Activated T-cell treated with anti-CD3 and anti-CD28 coated beads for 48 hours (primary cell): Measurements from ENCODE around the gene LAMA3.

ENCODE experiments used
- DNase-seq: peaks from one replicate; pipeline ENCODE4 v3.0.0-alpha.2; 2020; ENCODE audit warnings: low read depth

The LAMA3 gene

DNA sequence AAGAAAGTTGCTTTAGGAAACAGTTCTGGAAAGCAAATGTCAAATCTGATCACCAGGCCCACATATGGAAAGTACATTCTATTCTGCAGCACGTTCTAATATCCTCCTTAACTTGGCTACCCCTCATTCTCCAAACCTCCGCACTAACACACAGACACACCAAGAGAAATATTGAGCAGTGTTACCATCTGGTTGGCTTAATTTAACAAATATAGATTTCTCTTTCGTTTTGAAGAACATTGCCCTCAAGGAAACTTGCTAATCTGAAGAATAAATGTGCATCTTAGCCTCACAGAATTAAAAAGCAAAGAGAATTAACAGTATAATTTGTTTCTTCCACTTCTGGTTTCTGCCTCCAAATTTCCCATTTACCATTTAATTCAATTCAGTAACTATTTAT is 252.5 kb downstream of the LAMA3 start:
- DNase-seq, result no peak

DNA sequence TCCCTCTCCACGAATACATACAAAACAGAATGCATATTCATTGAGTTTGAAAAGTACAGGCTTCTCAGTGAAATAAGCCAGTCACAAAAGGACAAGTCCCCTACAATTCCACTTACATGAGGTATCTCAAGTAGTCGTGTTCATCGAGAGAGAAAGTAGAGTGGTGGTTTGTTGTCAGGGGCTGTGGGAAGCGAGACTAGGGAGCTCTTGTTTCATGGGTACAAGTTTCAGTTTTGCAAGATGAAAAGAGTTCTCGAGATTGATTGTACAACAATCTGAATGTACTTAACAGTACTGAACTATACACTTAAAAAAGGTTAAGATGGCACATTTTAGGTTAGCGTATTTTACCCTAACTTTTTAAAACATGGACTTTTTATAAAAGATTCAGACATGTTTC is 253.9 kb downstream of the LAMA3 start:
- DNase-seq, result peak; percentile 25

DNA sequence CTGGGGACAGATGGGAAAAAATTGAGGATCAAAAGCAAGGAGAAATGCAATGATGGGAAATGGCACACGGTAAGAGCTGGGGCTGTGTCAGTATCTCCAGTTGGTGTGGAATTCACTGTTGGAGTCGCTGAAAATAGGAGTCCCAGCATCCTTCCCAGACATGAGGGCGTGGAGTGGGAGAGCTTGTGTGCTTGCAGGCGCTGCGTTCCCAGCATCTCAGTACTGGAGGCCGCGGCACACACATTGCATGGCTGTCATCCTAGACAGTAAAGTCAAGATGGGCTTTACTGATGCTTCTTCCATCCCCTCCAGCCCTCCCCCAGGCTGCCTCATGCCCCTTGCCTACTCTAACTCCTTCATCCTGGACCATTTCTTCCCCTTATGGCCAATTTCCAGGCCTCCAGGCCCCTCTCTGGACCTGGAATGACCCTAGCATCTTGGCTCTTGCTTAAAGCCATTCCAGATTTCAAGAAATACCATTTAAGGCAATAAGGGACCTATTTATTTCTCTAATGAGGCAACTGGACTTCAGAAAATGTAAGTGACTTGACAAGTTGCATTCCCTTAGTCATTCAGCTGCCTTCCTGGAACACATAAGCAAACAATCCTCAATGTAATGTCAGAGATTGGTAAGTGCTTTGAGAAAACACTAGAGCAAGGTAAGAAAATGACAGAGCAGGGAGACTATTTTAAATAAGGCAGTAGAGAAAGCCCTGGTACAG is 254.8 kb downstream of the LAMA3 start:
- no peak for DNase-seq

DNA sequence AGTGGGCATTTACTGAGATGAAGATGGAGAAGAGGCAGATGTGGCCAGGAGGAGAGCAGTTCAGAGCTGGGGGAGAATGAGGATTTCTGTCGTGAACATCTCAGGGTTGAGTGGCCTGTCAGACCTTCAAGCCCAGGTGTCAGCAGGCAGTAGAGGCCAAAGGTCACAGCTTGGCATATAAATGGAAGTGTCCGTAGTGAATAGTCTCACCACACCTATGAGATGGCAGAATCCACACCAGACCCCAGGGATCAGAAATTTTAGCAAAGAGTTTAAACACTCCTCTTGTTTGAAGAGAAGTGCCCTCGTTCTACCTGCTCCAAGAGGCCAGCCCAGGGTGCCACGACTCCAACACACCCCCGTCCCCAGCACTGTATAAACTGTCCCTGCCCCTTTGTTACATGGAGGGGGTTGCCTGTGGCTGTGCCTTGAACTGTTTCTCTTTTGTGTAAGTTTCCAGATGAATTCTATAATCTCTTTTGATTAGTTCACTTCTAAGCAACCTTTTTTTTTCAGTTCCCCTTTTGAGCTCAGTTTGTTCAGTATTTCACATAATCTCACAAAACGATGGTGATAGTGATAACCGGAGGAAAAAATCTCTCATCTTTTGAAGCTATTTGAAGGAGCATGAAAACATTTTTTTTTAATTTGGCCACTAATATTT is 256.3 kb downstream of the LAMA3 start:
- no peak for DNase-seq

DNA sequence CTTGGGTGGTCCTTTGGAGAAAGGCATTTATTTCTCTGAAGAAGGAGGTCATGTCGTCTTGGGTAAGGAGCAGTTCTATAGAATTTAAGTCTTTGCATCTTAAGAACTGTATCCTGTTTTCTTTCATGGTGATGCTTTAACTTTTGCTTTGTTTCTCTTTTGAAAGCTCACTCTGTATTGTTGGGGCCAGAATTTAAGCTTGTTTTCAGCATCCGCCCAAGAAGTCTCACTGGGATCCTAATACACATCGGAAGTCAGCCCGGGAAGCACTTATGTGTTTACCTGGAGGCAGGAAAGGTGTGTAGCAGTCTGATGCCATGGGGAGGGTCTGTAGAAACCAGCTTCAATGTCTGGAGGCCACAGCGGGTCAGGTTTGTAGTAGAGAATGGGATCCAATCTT is 260.6 kb downstream of the LAMA3 start:
- DNase-seq, result no peak

DNA sequence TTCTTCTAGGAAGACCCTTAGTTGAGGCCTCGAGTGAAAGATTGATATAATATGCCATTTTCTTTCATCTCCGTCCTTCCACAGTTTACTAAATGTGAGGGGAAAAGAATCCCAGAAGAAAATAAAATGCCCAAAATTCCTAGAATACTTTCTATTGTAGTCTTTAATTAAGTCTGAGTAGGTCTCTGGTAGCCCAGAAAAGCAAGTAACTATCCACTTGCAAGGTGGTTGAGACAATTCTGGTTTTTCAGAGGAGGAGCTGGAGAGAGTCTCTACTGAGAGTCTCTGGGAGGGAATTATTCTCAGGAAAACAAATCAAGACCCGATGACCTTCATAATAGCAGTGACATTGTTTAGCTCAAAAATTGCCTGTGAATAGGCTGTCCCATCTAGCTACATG is 261.4 kb downstream of the LAMA3 start:
- DNase-seq, result no peak

DNA sequence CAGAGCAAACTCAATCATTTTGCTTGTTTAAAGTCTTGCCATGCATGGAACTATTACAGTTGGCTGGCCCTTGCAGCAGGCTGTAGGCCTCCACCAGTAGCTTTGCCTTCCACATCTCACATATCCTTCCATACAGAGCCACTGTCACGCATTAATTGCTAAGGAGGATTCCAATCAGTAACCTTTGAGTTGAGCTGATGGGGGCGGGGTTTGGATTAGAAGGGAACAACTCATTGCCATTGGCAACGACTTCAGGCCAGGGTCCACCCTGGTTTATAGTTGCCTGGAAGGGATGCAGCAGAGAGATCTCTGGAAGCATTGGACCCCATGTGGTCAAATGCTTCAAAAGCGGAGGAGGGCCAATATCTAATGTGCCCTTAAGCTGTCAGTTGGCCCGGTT is 262.0 kb downstream of the LAMA3 start:
- no peak for DNase-seq

DNA sequence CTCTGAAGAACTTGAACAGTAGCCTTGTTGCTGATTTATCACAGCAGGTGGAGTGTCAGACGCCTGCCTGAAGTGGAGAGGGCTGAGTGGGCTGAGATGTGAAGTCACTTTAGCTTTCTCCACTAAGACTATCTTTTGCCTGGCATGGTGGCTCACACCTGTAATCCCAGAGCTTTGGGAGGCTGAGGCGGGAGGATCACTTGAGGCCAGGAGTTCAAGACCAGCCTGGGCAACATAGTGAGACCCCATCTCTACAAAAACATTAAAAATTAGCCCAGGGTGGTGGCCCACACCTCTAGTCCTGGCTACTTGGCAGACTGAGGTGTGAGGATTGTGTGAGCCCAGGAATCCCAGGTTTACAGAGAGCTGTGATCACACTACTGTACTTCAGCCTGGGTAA is 264.7 kb downstream of the LAMA3 start:
- no peak for DNase-seq

DNA sequence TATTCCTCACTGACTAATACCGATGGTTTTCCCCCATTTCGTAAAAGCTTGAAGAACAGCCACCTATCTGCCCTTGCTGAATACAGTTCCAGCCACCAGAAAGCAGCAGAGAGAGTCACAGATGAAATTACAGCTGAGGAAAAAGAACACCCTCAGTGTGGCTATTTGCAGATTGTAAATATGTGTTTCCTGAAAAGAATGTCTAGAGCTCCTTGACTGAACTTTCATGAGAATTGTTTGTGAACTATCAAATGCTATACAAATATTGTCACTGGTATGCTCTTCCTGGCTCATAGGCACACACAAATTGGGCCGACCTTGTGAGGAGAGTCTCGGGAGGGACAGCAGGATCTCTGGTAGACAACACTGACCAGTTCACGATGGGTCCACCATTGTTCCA is 267.2 kb downstream of the LAMA3 start:
- no peak for DNase-seq

DNA sequence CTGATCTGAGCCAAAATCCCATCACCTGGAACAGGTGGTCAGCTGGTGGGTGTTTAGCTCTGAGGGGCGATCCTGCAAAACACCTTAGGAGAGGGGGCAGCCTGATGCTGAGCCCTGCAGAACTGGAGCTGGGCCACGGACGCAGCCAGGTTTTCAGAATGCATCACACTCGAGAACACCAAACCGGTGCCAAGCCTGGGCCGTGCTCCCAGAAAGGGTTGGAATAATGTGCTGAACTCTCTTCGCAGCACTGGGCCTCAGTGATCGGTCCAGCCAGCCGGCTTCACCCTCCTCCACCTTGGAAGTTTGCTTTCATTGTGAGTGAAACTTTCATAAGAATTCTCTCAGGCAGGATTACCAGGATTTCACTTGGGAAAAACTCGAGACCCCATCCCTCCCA is 268.8 kb downstream of the LAMA3 start:
- no peak for DNase-seq

DNA sequence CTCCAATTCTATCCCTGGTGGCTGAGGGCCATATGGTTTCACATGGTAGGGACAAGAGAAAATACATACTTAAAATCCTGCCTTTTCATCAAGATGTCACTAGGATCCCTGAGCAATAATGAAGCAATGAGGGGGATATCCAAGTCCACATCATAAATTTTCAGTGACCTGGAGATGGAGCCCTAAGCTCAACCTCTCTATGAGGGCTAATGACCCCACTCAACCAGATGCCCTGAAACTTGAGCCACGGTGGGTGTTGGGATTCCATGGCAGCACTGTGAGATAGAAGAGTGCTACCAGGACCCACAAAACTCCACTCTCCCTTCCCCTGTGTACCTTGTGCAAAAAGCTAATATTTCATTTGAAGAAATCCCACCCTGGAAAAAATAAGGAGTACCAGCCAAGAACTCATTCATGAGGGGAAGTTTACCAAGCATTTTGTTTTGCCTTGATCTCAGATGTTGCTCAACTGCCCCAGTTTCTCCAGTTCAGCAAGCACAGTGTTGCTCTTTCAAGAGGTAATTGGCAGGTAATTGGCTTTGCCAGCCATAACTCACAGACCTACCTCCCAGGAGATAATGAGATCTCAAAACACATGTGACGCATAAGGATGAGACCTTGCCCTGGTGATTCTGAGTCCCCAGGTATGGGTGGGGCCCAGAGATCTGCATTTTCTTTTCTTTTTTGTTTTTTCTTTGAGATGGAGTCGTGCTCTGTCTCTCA is 274.4 kb downstream of the LAMA3 start:
- no peak for DNase-seq

DNA sequence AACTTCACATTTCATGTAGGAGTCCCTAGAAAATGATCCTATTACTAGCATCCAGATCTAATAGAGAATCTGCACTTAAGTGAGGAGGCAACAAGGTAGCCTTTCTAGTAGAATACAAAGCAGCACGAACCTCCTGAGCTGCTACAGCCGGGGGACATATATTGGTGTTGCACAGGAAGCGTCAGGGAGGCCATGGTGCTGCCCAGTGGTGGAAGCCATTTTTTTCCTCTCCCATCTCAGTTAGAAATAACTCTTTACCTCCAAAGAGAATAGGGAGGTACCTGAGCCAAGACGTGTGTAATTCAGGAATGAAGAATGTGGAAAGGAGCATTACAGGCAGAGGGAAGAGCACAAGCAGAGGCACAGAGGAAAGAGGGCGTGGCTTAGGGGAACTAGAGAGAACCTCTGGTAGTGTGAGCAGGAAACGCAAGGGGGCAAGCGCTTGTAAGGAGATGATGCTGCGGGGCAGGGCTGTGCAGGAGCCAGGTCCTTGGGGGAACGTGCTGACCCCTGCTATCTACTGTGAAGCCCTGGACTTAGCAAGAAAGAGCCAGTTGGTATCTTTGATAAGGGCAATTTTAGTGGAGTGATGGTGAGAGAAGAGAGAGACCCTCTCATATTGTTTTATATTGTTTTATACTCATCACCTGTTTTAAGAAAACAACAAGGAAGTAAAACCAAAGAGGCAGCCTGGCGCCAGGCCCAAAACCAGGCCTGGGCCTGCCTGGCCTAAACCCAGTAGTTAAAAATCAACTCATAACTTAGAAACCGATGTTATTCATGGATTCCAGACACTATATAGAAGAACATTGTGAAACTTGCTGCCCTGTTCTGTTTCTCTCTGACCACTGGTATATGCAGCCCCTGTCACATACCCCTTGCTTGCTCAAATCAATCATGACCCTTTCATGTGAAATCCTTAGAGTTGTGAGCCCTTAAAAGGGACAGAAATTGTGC is 275.3 kb downstream of the LAMA3 start:
- peak; percentile 47 for DNase-seq

DNA sequence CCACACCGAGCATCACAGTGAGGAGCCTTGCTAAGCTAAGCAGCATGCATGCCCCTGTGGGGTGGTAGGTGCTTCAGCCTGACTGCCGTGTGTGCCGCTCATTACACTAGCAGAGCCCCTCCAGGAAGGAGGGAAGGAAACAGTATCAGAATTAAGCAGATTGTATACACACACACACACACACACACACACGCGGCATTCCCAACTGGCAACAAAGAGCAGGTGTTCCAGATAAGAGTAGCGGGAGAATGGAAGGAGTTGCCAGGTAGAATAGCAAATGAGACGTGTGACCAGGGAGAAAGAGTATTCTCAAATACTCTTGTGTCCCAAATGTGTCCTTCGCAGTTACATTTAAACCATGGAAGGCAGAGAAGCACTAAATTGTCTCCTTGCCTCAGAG is 277.7 kb downstream of the LAMA3 start:
- no peak for DNase-seq

DNA sequence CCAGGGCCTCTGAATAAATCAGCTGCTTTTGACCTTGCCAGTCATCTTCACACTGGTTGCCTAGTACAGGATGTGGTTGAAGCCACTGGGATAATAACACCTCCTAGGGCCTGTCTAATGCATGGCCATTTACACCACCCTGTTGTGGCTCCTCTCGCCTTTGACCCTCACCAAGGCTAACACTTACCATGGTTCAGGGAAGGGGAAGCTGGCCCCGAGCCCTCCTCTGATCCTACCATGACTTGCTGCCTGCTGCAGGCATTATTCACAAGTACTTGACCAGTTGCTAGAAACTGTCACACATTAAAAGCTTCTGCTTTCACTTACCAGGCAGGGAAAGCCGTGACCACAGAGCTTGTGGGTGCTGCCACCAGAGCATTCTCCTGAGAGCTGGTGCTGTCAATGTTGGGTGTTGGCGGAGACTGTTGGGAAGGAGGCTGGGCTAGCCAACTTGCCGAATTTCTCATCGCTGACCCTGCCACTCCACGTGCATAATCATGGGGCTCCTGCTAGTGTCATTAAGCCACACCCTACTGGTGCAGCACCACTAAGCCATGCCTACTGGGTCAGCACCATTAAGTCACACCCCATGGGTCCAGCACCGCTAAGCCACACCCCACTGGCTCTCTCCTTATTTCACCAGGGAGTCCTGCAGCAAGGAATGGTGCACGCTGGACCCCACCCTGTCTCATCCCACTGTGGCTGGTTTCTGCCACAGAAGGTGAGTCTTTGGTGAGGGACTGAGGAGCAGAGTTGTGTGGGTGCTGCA is 278.3 kb downstream of the LAMA3 start:
- no peak for DNase-seq

DNA sequence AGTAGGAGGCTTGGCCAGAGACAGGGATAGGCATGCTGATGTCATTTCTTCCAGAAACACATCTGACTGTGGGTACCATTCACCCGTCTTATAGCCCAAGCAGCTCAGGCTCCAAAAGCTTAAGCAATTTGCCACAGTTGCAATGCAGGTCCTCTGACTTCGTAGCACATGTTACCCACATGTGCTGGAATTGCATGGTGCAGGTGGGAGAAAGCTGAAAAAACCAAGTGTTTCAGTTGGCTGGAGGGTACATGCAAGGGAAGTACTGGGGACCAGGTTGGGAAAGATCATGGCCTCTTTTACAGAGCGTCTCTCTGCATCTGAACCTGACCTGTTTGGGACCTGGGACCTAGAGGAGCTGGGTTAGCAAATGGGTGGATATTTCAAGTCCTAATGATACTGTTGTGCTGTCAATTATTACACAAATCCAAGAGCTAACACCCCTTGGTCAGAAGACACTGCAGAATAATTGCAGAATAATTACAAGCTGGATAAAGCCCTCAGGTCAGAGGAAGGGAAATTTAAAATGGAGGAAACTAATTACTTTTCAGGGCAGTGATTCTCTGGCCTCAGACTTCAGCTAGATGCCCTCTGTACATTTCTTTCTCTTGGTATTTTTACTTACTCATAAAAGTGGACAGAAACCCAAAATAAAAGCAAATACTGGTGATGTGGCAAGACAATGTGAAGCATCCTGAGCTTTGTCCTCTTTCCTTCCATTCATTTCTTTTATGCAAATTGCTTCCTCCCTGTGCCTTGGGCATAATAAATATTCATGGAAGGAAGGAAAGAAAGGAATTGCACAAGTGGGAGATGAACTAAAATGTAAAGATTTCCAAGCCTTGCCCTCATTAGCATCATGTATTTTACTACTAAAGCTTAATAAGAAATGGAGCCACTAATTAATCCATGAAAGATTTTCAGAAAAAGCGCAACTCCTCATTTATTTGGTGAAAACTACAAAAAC is 279.7 kb downstream of the LAMA3 start:
- no peak for DNase-seq

DNA sequence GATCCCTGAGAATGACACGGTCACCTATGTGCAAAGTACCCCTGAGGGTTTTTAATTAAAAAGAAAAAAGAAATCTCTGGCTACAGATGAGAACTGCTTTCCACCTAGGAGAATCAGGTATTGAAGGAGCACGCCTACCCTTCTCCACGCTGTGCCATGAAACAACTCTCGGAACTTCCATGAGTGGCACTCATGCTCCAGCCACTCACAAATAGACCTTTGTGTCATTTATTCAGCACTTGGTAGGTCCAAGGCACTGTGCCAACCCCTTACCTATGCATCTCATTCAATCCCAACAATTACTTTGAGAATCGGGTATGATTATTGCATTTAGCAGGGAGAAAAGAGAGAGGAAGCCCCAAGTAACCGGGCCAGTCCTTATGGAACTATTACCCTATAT is 280.4 kb downstream of the LAMA3 start:
- DNase-seq, result no peak

DNA sequence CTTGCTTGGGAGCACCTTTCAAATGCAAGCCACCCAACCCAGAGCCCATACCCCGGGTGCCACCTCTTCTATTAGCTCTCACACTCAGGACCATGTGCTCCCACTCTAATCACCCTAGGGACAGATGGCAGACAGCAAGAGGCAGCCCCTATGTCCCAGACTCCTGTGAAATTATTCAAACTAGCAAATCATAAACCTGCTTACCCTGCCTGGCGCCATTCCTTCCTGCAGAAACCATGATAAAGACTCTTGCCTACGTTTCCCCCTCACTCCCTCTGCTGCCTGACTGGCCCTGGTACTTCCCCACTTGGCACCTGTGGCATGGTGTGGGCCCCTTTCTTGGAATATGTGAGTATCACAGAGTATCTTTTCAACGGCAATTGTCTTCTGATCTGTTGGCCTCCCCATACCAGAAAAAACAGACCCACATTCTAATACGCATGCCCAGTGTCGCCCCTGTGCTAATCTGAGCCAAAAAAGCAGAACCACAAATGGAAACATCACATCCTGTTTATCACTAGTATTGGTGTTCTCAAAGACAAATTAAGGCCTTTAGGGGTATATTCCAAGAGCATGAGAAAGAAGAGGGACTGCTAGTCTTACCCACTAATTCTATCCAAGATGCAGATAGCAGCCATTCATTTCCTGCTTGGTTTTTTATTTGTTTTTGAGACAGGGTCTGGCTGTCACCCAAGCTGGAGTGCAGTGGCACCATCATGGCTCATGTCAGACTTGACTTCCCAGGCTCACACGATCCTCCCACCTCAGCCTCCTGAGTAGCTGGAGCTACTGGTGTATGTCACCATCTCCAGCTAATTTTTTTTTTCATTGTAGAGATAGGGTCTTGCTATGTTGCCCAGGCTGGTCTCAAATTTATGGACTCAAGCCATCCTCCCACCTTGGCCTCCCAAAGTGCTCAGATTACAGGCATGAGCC is 281.2 kb downstream of the LAMA3 start:
- DNase-seq, result no peak

DNA sequence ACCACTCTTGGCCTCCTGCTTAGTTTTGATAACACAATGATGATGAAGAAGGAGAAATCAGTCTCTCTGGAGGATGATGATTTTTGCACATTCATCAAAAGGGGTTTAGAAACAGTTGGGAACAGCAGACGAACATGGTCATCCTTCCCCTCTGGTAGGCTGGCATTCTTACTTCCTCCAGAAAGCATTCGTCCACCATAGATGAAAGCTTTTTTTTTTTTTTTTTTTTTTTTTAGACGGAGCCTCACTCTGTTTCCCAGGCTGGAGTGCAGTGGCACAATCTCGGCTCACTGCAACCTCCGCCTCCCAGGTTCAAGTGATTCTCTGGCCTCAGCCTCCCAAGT is 281.8 kb downstream of the LAMA3 start:
- DNase-seq, result no peak

DNA sequence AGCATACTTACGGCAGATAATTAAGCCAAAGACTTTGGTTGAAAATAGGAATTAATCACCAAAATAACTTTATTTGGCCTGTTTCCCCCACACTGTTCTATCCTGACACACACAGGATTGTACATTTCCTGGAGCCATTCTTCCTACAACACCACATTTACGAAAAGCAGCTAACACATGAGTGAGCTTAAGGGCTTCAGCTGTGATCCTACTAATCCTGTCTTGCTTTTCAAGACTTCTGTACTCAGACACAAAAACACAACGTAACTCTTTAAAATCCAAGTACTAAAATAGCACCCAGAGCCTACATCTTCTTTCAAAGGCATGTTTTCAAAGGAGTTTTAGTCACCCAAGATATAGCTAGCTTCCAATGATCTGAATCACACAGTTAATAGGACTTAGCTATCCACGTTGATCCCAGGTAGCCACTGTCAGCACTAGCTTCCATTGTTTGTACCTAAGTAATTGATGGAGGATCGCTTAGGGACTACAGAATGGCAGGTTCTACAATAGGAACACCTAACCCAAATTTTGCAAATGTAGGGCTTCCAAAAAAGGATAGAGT is 282.5 kb downstream of the LAMA3 start:
- no peak for DNase-seq
